NCI-H2227 (cell line): ENCODE measurements around the gene FAM222A.

Source experiments
- DNase-seq: peaks from one replicate; lab custom pipeline; 2025; ENCODE audit not compliant: unreplicated experiment; lab: John Stamatoyannopoulos, UW

FAM222A gene

DNA sequence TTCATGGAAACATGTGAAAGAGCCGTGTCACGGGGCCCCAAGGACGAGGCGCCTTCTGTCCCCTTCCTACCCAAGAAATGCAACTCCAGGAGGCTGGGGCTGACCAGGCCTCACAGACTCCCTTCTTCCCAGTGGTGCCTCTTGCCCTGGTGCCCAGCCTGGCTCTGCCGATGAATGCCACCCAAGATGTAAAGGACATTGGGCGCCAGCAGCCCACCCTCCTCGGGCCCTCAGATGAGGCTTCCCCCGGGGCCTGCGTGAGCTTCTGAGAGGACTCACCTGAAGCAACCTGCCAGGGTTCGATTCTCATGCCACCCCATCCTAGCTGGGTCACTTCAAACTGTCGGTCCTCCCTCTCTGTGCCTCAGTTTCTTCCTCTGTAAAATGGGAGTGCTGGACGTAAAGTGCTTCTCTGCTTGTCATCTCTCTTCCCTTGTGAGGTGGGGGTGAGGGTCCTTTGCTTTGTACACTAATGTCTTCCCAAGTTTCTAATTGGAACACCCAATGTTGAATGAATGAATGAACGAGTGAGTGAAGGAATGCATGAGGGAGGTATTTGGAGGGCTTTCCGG lies 10.8 kb downstream of the FAM222A start:
- DNase-seq: no peak

- peak; percentile 39 for DNase-seq
Measured at GRCh38 chr12:109725321-109726105, 11.9 kb downstream of the FAM222A start.

DNA sequence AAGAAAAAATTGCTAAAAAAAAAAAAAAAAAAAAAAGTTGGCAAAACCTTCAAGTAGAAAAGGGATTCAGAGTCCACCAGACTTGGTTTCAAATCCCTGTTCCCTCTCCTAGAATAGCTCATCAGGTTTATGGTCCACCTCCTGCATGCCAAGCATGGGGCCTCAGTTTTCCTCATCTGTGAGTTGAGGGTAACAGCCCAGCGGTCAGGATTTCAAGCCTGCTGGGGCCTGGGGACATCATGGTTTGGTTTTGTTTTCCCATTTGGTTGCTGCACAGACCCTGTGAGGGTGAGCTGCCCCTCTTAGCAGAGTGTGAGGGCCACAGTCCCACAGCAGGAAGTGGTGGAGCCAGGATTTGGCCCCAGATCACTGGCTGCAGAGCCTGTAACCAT lies 12.5 kb downstream of the FAM222A start:
- no peak for DNase-seq

- no peak for DNase-seq
Measured at GRCh38 chr12:109726511-109727038, 12.9 kb downstream of the FAM222A start.

GRCh38 chr12:109727039-109727723 lies 13.6 kb downstream of the FAM222A start:
- DNase-seq: no peak

- no peak for DNase-seq
Measured at GRCh38 chr12:109727746-109728726, 14.4 kb downstream of the FAM222A start.

- DNase-seq: no peak
Measured at GRCh38 chr12:109728921-109729320, 15.3 kb downstream of the FAM222A start.

GRCh38 chr12:109729371-109729781 lies 15.8 kb downstream of the FAM222A start:
- DNase-seq: peak; percentile 36

GRCh38 chr12:109729801-109730200 lies 16.2 kb downstream of the FAM222A start:
- DNase-seq: no peak

GRCh38 chr12:109730306-109731145 lies 16.9 kb downstream of the FAM222A start:
- DNase-seq: no peak

- no peak for DNase-seq
Measured at GRCh38 chr12:109731231-109731731, 17.7 kb downstream of the FAM222A start.

GRCh38 chr12:109731806-109732205 lies 18.2 kb downstream of the FAM222A start:
- no peak for DNase-seq

DNA sequence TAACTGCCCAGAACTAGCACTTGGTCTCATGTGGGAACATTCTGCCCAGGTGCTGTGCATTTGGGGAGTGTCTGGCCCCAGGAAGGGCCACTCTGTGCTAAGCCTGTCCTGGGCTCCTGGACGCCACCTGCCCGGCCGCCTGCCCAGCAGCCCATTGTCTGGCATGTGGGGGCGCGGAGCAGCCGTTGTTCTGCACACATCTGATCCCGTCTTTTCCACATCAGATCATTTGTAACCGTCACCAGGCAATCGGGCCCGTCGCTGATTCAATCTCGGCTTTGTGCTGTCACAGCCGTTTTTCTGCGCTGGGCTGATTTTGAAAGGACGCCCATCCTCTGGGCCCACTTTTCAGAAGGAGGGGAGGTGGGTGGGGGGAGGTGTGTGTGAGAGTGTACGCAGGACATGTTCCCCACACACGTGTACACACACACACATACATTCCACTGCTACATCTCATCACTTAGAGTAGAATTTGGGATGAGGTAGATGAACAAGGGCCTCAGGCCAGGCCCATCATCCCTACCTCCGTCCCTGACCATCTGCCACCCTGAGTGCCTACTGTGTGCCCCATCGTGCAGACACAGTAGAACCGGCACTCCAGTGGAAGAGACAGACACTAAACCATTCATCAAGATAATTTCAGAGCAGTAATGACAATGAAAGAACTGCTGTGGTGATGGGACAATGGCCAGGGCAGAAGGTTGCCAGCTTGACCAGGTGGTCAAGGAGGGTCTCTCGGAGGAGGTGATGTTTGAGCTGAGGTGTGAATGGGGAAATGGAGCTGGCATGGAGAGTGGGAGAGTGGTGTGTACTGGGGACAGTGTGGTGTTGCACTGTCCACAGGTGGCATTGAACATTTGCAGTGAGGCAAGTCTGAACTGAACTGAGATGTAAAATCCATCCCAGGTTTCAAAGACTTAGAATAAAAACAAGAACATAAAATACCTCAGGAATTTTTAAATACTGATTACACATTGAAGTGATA lies 19.0 kb downstream of the FAM222A start:
- DNase-seq: no peak

GRCh38 chr12:109734219-109735000 lies 20.8 kb downstream of the FAM222A start:
- peak; percentile 47 for DNase-seq

DNA sequence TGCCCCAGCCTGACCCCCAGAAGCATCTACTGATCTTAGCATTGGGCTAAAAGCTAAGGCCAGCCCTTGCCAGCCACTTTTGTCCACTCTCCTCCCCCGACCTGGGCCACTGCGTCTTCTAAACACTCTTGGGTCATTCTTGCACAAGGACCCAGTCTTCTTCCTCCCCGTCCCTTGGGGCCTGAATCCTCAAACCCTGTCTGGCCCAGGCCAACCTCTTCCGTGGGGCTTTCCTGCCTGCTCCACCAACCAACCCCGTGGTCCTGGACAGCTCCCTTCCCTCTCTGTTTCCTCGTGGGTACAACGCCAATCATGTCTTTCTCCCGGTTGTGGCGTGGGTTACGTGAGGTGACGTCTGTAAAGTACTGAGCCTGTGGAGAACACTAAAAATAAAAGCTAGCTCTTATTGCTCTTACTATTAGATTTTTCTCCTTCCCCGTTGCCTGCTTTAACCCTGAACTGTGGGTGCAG lies 21.5 kb downstream of the FAM222A start:
- no peak for DNase-seq

- no peak for DNase-seq
Measured at GRCh38 chr12:109735825-109736551, 22.4 kb downstream of the FAM222A start.
